MM.1S (cell line): ENCODE measurements around the gene OBP2B.

Experiments
- DNase-seq: peaks from one replicate; pipeline ENCODE4 v3.0.0-alpha.2; 2015
- H2AFZ ChIP-seq: fragments of 300-600 bp; sonication (generic); 2 replicates; pipeline ENCODE4 v1.6.0; 2016; ENCODE audit warnings: antibody characterized with exemption, low read length
- H3F3A ChIP-seq: fragments of 300-600 bp; sonication (generic); 2 replicates; pipeline ENCODE4 v1.6.1; 2016; ENCODE audit warnings: mild to moderate bottlenecking, antibody characterized with exemption, low read length, moderate library complexity, mixed read lengths; ENCODE audit not compliant: insufficient read depth
- H3K27ac ChIP-seq: fragments of 300-600 bp; sonication (generic); 2 replicates; pipeline ENCODE4 v1.5.1; 2016; ENCODE audit warnings: mild to moderate bottlenecking, low read length
- H3K27me3 ChIP-seq: fragments of 300-600 bp; sonication (generic); replicated peaks from 2 replicates; pipeline ENCODE4 v1.6.0; 2016; ENCODE audit warnings: low read length; ENCODE audit not compliant: insufficient read depth
- H3K36me3 ChIP-seq: fragments of 300-600 bp; sonication (generic); replicated peaks from 2 replicates; pipeline ENCODE4 v1.6.1; 2016; ENCODE audit warnings: mild to moderate bottlenecking, low read length, mixed read lengths; ENCODE audit not compliant: insufficient read depth
- H3K4me1 ChIP-seq: fragments of 300-600 bp; sonication (generic); 2 replicates; pipeline ENCODE4 v1.6.1; 2016; ENCODE audit warnings: low read length, mixed read lengths
- H3K4me2 ChIP-seq: fragments of 300-600 bp; sonication (generic); 2 replicates; pipeline ENCODE4 v1.6.0; 2016; ENCODE audit warnings: low read depth, low read length
- H3K4me3 ChIP-seq: fragments of 300-600 bp; sonication (generic); 2 replicates; pipeline ENCODE4 v1.5.1; 2016; ENCODE audit warnings: low read length, mixed read lengths
- H3K79me2 ChIP-seq: fragments of 300-600 bp; sonication (generic); 2 replicates; pipeline ENCODE4 v1.6.1; 2016; ENCODE audit warnings: mixed run types, low read length, mixed read lengths
- H3K9ac ChIP-seq: fragments of 300-600 bp; sonication (generic); 2 replicates; pipeline ENCODE4 v1.6.1; 2016; ENCODE audit warnings: low read length, mixed read lengths
- H3K9me2 ChIP-seq: fragments of 300-600 bp; sonication (generic); replicated peaks from 2 replicates; pipeline ENCODE4 v1.6.1; 2016; ENCODE audit warnings: mild to moderate bottlenecking, low read length, mixed read lengths; ENCODE audit not compliant: insufficient read depth
- H3K9me3 ChIP-seq: fragments of 300-600 bp; sonication (generic); replicated peaks from 2 replicates; pipeline ENCODE4 v1.6.1; 2016; ENCODE audit warnings: mild to moderate bottlenecking, low read length, mixed read lengths; ENCODE audit not compliant: insufficient read depth
- H4K20me1 ChIP-seq: fragments of 300-600 bp; sonication (generic); 2 replicates; pipeline ENCODE4 v1.6.1; 2016; ENCODE audit warnings: mild to moderate bottlenecking, low read length, moderate library complexity, mixed read lengths; ENCODE audit not compliant: insufficient read depth
- EZH2 ChIP-seq: fragments of 300-600 bp; sonication (generic); optimal IDR thresholded peaks from 2 replicates; pipeline ENCODE3; 2017; ENCODE audit warnings: low read depth, mild to moderate bottlenecking, antibody characterized with exemption, low read length, mixed read lengths
- EZH2phosphoT487 ChIP-seq: fragments of 300-600 bp; sonication (generic); IDR thresholded peaks from 2 replicates; pipeline ENCODE4 v1.6.1; 2018; ENCODE audit warnings: antibody characterized with exemption, low read length
- TF ChIP-seq, protein P1 (sequence below): fragments of 300-600 bp; sonication (generic); IDR thresholded peaks from 2 replicates; pipeline ENCODE4 v1.5.1; 2016; ENCODE audit warnings: antibody characterized with exemption, low read length, mixed read lengths

Gene OBP2B

DNA sequence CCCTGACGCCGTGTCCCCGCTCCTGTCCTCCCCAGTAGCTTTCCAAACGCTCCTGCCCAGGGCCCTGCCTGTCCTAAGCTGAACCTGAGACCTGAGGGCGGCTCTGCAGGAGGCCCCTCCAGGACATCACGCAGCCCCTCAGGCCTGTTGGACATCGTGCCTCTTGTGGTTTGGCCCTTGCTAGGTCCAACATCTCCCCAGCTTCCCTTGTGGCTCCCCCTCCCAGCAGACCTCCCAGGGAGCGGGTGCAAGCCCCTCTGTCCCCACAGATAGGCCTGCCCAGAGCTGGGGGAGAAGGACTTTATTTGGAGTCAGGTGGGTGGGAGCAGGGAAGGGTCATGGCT is 4.1 kb downstream of the OBP2B start:
- no peaks in the 10 kb centered on the region for H3K36me3 ChIP-seq
- peaks cover 73% of the 10 kb centered on the region for H3K27me3 ChIP-seq
- no peak for DNase-seq
- H3K9me2 ChIP-seq = no peaks in the 10 kb centered on the region
- no peak overlapping the region for H3K4me2 ChIP-seq
- H3F3A ChIP-seq = no peaks in the 10 kb centered on the region
- TF ChIP-seq EZH2 (no peak), EZH2phosphoT487 (no peak)
- TF ChIP-seq, protein P1, sequence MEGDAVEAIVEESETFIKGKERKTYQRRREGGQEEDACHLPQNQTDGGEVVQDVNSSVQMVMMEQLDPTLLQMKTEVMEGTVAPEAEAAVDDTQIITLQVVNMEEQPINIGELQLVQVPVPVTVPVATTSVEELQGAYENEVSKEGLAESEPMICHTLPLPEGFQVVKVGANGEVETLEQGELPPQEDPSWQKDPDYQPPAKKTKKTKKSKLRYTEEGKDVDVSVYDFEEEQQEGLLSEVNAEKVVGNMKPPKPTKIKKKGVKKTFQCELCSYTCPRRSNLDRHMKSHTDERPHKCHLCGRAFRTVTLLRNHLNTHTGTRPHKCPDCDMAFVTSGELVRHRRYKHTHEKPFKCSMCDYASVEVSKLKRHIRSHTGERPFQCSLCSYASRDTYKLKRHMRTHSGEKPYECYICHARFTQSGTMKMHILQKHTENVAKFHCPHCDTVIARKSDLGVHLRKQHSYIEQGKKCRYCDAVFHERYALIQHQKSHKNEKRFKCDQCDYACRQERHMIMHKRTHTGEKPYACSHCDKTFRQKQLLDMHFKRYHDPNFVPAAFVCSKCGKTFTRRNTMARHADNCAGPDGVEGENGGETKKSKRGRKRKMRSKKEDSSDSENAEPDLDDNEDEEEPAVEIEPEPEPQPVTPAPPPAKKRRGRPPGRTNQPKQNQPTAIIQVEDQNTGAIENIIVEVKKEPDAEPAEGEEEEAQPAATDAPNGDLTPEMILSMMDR = no peak
- H3K9ac ChIP-seq = no peak overlapping the region
- H4K20me1 ChIP-seq = no peaks in the 10 kb centered on the region
- no peak overlapping the region for H2AFZ ChIP-seq
- H3K9me3 ChIP-seq = no peaks in the 10 kb centered on the region
- no peak overlapping the region for H3K4me3 ChIP-seq
- no peak overlapping the region for H3K27ac ChIP-seq
- no peaks in the 10 kb centered on the region for H3K79me2 ChIP-seq
- no peaks in the 10 kb centered on the region for H3K4me1 ChIP-seq

- Histone ChIP-seq H3K4me2 (no peak overlapping the region), H3K9me3 (no peaks in the 10 kb centered on the region), H3F3A (no peaks in the 10 kb centered on the region), H3K27ac (no peak overlapping the region), H3K79me2 (no peaks in the 10 kb centered on the region), H3K27me3 (peaks cover 74% of the 10 kb centered on the region), H3K4me3 (no peak overlapping the region), H3K4me1 (no peaks in the 10 kb centered on the region), H4K20me1 (no peaks in the 10 kb centered on the region), H2AFZ (no peak overlapping the region), H3K9ac (no peak overlapping the region), H3K36me3 (no peaks in the 10 kb centered on the region), H3K9me2 (no peaks in the 10 kb centered on the region)
- TF ChIP-seq EZH2phosphoT487 (no peak), EZH2 (no peak)
- TF ChIP-seq, protein P1 = no peak
- DNase-seq = no peak
These were observed 4.6 kb downstream of the OBP2B start for GRCh38 chr9:133204335-133204992.

DNA sequence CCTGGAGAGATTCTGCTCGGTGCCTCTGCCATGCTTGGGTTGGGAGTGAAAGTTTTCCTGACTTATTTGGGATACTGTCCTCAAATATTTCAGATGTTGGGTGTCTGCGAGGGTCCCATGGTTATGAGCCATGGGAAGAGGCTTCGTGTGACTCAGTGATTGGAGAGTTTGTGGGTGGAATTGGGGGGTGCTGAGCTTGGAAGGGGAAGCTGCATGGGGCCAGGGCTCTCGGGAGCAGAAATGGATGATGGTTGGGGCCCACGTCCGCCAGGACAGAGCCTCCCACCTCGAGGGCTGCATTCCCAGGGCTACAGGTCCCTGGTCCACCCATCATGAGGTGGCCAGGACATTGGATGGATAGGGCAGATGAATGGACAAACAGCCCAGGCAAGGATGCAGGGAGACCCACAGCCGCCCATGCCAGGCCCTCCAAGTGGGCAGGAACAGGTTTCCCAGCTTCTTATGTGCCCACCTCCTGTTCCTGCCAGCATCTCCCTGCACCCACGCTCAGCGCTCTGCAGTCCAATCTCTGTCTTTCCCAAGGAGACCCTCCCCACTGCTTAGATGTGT is 5.5 kb downstream of the OBP2B start:
- no peaks in the 10 kb centered on the region for H3K79me2 ChIP-seq
- H3K36me3 ChIP-seq = no peaks in the 10 kb centered on the region
- H2AFZ ChIP-seq = no peak overlapping the region
- no peaks in the 10 kb centered on the region for H3K9me3 ChIP-seq
- H4K20me1 ChIP-seq = no peaks in the 10 kb centered on the region
- H3K27me3 ChIP-seq = peaks cover 78% of the 10 kb centered on the region
- no peak overlapping the region for H3K9ac ChIP-seq
- DNase-seq = no peak
- H3F3A ChIP-seq = no peaks in the 10 kb centered on the region
- no peak overlapping the region for H3K4me3 ChIP-seq
- H3K4me1 ChIP-seq = no peaks in the 10 kb centered on the region
- no peaks in the 10 kb centered on the region for H3K9me2 ChIP-seq
- TF ChIP-seq EZH2 (no peak), EZH2phosphoT487 (no peak)
- TF ChIP-seq, protein P1 = no peak
- no peak overlapping the region for H3K4me2 ChIP-seq
- no peak overlapping the region for H3K27ac ChIP-seq
